SH-SY5Y (cell line): ENCODE results near the gene GHR.

Source experiments
- GATA2 ChIP-seq: IDR thresholded peaks from 2 replicates; pipeline ENCODE4 v1.6.1; 2011; ENCODE audit warnings: mild to moderate bottlenecking, low read depth, low read length
- GATA3 ChIP-seq: IDR thresholded peaks from 2 replicates; pipeline ENCODE4 v1.6.1; 2011; ENCODE audit warnings: low read depth, mild to moderate bottlenecking, low read length, moderate library complexity

DNA sequence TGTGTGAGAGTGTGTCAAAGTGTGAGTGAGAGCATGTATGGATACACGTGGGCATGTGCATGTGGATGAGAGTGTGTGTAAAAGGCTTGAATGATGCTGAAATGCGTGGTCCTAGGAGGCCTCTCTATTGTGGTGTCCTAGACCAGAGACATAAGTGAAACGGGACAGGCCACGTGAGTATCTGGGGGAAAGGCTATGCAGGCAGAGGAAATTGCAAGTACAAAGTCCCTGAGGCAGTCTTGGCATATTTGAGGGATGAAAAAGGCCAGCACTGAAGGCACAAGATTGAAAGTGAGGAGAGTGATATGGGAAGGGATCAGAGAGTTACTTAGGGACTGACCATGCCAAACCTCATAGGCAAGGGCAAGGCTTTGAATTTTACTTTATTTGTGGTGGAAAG lies 266.2 kb downstream of the GHR start:
- no peak for TF ChIP-seq GATA2
- TF ChIP-seq GATA3, result no peak
